ENCODE results near the gene GALNT18. TPM values are rescaled to one million over a fixed set of nuclear protein-coding genes. Genes with fewer than 3 reads are reported as not detected.

The GALNT18 gene
- total RNA-seq, 2 donors from 2014 or later, result 7.3 to 10.9 TPM

DNA sequence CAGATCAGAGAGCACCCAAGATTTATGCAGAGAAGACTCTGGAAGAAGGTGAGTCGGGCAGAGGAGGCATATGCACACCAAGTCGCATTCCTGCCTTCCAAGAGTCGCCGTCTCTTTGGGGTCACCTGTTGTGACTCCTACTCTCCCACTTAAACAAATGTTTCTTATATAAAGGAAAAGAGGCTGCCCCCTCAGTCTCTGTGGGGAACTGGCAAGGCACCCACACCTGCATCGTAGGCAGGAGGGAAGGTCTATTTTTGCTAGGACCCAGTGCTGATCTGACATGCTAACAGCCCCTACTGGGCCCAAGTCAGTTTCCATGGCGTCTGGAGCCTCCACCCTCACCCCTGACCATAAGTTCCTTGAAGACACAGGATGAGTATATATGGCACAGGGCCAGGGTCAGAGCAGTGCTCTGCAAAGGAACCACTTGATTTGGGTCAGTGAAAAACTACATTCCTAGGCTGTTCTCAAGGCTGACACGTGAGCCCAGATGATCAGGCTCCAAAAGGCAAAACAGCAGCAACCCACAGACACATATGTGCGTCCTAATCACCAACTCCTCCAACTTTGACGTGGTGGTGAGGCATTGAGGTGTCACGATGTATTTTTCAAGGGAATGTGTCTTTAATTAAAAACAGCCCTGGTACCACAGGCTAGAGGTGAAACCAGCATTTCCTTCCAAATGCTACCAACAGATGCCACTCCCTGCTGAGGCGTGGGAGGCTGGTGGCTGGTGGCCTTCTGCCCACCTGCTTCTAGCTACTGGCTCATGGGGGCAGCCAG is 213.2 kb downstream of the GALNT18 start:
- Mint-ChIP-seq H3K27ac (no peak overlapping the region), H3K9me3 (no peaks in the 10 kb centered on the region), H3K4me3 (no peak overlapping the region), H3K4me1 (no peaks in the 10 kb centered on the region), H3K36me3 (ENCODE audit: low read depth) (no peaks in the 10 kb centered on the region), H3K27me3 (peaks cover 25% of the 10 kb centered on the region)
- no peak for ATAC-seq (replicated peaks)

DNA sequence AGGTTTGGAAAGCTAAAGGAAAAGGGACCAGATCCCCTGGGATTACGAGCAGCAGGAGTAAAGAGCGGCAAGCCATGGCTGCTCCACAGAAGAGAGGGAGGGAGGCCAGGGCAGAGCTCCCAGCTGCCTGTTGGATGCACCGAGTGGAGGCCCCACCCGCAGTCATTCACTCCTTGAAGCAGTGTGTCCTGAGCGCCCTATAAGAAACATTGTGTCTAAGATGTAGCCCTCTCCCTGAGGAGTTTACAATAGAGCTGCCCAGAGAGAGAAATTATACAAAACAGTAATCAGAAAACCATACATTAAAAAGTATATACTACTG is 214.1 kb downstream of the GALNT18 start:
- Mint-ChIP-seq H3K4me1 (no peaks in the 10 kb centered on the region), H3K4me3 (no peak overlapping the region), H3K36me3 (ENCODE audit: low read depth) (no peaks in the 10 kb centered on the region), H3K27ac (no peak overlapping the region), H3K9me3 (no peaks in the 10 kb centered on the region), H3K27me3 (peaks cover 23% of the 10 kb centered on the region)
- ATAC-seq (replicated peaks), result no peak

DNA sequence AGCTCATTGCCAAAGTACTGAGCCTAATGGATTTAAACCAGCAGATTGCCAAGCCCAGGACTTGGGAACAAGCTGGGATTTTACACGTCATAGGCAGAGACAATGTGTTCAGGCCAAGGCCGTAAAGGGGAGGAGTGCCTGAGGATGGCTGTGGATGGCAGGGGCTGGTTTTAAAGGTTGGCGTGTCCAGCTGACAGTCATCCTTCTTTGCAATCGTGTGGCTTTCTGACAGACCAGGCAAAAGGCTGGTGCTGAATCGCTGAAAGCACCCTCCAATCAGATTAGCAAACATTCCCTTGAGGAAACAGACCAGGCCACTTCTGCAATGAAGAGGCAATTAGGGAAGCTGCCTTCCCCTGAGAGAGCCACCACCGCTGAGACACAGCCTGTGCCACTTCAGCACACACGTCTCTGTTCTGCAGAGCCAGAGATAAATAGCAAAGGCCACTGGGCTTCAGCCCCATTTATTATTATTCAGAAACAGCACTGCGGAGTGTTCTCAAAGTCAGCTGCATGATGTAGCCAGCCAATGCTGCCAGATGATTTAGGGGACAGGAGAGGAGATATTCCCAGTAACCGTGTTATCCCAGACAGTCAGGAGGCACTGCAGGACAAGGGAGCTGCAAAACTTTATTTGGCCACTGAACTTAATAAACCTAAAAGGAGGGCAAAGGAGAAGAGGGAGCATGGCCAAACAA is 214.6 kb downstream of the GALNT18 start:
- Mint-ChIP-seq H3K4me3 (no peak overlapping the region), H3K27ac (no peak overlapping the region), H3K4me1 (no peaks in the 10 kb centered on the region), H3K9me3 (no peaks in the 10 kb centered on the region), H3K36me3 (ENCODE audit: low read depth) (no peaks in the 10 kb centered on the region), H3K27me3 (peaks cover 21% of the 10 kb centered on the region)
- ATAC-seq (replicated peaks), result no peak

DNA sequence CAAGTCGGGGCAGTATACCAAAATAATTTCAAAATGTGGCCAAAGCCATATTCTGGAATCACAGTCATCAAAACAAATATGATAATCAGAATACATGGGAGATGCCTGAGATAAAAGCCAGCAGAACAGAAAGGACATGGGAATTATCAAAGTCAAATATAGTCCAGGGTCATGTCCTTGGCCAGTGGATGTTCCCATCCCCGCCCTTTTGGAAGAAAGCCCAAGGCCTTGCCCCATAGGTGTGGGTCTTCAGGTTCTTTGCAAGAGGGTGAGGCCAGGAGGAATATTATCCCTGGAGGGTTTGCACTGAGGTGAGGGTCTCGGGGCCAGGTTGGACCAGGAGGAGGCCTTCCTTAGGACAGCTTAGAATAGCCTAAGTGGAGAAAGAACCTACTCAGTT is 215.2 kb downstream of the GALNT18 start:
- Mint-ChIP-seq H3K27me3 (peaks cover 21% of the 10 kb centered on the region), H3K4me3 (no peak overlapping the region), H3K27ac (no peak overlapping the region), H3K9me3 (no peaks in the 10 kb centered on the region), H3K36me3 (ENCODE audit: low read depth) (no peaks in the 10 kb centered on the region), H3K4me1 (no peaks in the 10 kb centered on the region)
- ATAC-seq (replicated peaks), result no peak

DNA sequence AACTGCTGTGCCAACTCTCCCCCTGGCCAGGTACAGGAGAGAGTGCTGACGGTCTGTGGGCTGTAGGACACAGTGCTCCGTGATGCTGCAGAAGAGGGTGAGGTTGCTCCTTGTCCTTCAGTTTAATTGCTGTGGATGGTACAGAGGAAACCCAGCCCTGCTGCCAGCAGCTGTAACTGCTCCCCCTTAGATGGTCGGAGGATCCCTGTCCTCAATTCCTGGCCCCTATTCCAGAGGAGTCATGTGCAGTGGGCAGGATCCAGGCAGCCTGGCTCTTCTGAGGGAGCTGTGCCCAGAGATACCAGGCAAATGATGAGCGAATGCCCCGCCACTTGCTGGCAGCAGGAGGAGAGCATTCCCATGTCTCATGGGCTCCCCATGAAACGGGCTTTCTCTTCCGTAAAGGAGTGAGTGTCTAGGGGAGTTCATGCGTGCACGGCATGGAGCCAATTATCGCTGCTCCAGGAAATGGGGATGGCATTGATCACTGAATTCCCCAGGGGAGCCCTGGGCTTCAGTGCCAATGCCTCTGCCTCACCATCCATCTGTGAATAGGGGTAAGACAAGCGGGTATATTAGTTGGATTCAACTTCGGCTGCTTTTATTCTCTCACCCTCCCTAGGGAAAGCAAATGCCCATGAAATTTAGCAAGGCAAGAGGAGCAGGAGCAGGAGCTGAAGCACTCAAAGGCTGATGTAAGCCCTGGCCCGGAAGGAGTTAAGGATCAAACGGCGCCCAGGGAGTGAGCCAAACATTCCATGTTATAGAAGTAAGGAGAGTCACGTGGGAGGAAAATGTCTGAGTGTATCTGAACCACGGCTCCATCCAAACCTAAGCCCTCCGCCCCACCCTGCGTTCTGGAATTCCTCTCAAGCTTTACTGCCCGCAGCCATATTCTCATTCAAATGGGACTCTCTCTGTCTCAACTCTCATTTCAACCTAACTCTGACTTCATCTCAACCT is 217.8 kb downstream of the GALNT18 start:
- Mint-ChIP-seq H3K9me3 (no peaks in the 10 kb centered on the region), H3K27me3 (peaks cover 13% of the 10 kb centered on the region), H3K4me3 (no peak overlapping the region), H3K27ac (no peak overlapping the region), H3K36me3 (ENCODE audit: low read depth) (no peaks in the 10 kb centered on the region), H3K4me1 (no peaks in the 10 kb centered on the region)
- ATAC-seq (replicated peaks), result no peak

DNA sequence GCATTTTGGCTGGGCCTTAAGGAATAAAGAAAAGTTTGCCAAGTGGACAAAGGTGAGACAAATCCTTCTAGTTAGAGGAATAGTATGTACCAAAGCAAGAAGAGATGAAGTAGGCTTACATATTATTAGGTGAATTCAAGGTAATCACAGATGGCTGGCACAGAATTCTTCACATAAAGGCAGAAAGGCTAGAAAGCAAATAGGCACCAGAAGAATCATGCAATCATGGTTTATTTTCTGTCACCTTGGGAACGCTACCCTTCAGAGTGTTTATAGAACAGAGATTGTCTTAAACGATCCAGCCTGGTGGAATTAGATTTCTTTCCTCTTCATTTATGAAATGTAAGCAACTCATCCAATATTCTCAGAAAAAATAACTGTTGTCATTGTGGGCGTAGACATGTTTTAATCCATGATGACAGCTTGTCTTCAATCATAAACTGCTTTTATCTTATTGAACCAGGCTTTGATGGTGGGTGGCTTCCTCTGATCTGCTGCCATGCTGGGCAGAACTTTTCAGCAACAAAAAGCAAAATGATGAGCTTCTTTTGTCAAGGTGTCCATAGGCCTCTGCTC is 219.8 kb downstream of the GALNT18 start:
- no peaks in the 10 kb centered on the region for H3K36me3 Mint-ChIP-seq (ENCODE audit: low read depth)
- no peaks in the 10 kb centered on the region for H3K9me3 Mint-ChIP-seq
- peaks cover 13% of the 10 kb centered on the region for H3K27me3 Mint-ChIP-seq
- ATAC-seq (replicated peaks), result no peak
- H3K4me1 Mint-ChIP-seq, result no peaks in the 10 kb centered on the region
- no peak overlapping the region for H3K4me3 Mint-ChIP-seq
- H3K27ac Mint-ChIP-seq, result no peak overlapping the region

DNA sequence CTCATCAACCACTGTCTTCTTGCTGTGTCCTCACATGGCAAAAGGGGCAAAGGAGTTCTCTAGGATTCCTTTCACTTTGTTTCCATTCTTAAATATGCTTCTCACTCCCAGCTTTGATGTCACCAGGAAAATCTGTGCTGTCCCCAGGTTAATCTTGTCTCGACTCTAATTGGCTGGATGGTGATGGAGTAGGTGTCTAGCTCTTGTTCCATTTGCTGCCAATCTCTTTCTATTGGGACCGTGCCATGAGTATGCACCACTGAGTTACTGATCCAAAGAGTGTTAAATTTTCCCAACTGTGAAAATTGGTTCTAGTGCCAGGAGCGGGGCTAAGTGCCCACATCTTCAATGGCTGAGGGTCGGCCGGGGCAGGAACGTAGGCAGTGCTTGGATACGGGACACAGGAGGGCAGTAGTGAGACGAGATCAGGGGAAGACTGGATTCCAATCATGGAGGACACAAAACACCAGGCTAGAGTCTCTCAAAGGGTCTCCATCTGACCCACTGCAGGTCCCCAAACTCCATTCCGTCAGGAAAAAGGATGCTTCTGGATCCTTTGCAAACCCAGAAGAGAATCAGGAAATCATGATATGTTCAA is 221.1 kb downstream of the GALNT18 start:
- Mint-ChIP-seq H3K36me3 (ENCODE audit: low read depth) (no peaks in the 10 kb centered on the region), H3K27me3 (peaks cover 17% of the 10 kb centered on the region), H3K4me3 (no peak overlapping the region), H3K27ac (no peak overlapping the region), H3K9me3 (no peaks in the 10 kb centered on the region), H3K4me1 (no peaks in the 10 kb centered on the region)
- ATAC-seq (replicated peaks), result no peak

DNA sequence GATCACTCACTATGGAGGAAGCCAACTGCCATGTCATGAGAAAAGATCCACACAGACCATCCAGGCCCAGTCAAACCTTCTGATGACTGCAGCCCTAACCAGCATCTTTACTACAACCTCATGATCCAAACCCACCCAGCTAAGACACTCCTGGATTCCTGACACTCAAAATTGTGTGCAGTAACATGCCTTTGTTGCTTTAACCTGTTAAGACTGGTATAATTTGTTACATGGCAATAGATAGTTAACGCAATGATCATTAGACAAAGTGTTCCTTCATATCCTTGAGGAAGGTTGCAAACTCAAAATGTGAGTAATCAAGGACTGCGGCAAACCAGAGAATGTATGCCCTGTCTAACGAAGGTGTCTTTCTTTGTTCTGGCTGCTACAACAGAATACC is 221.7 kb downstream of the GALNT18 start:
- Mint-ChIP-seq H3K27ac (no peak overlapping the region), H3K36me3 (ENCODE audit: low read depth) (no peaks in the 10 kb centered on the region), H3K4me3 (no peak overlapping the region), H3K27me3 (peaks cover 11% of the 10 kb centered on the region), H3K9me3 (no peaks in the 10 kb centered on the region), H3K4me1 (no peaks in the 10 kb centered on the region)
- ATAC-seq (replicated peaks), result no peak

DNA sequence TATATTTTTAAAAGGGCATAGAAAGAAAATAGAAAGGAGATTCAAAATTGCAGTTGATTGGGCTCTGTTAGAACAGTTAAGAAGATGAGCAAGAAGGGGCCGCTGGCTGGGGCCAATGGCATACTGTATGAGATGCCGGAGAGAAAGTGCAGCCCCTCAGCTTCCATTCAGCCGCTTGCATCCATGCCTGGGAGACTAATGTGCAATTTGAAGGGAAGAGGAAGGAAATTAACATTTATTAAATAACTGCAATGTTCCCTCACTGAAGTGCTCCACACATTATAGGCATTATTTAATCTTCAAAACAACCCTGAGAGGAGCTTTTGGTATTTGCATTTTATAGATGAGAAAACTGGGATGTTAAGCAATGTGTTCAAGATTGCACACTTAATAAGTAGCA is 224.0 kb downstream of the GALNT18 start:
- Mint-ChIP-seq H3K4me3 (no peak overlapping the region), H3K9me3 (no peaks in the 10 kb centered on the region), H3K27ac (no peak overlapping the region), H3K27me3 (peaks cover 5% of the 10 kb centered on the region), H3K4me1 (no peaks in the 10 kb centered on the region), H3K36me3 (ENCODE audit: low read depth) (no peaks in the 10 kb centered on the region)
- ATAC-seq (replicated peaks), result no peak

DNA sequence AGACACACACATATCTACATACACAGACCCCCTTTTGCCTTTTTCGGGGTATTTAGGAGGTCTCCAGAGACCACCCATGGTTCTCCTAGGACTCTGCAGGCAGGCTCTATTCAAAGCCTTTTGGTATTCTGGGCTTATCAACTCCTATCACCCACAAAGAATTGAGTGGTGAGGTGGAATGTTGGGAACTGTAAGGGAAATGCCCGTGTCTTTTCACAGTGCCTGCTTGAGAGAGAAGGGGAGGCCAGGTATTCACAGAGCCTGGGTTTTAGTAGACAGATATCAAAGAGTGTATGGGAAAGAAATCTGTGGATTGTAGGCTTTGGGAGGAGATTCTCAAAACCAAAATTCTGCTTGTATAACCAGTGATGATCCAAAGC is 224.8 kb downstream of the GALNT18 start:
- Mint-ChIP-seq H3K27ac (no peak overlapping the region), H3K36me3 (ENCODE audit: low read depth) (no peaks in the 10 kb centered on the region), H3K27me3 (peaks cover 5% of the 10 kb centered on the region), H3K4me3 (no peak overlapping the region), H3K9me3 (no peaks in the 10 kb centered on the region), H3K4me1 (no peaks in the 10 kb centered on the region)
- ATAC-seq (replicated peaks), result no peak

DNA sequence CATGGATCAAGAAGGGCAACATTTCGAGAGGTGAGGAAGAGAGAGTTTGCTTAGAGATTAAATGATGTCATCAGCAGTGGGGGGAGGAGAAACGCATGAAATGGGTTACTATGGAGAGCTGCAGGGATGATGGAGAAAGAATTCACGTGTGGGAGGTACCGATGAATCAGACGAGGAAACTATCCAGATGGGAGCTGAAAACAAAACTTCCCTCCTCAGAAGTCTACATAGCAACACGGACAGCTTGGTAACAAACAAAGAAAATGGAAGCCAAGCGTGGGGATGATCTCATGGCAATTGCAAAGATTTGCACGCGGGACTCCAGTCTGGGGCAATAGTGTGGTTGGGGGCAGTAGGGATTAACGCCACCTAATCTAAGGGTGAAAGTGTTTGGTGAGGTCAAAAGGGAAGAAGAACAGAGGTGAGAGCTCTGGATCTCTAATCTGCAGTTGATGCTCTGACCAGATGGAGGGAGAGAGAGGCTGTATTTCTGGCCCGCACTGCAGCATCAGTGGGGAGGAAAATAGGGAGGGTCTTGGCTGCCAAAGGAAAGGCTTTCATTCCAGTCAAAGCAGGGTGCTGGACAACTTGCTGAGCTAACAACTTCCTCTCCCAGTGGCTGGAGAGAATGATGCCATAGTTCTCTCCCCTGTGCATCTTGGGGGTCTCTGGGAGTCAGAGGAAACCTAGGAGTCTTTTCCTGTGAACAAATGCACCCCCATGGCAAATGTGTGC is 225.3 kb downstream of the GALNT18 start:
- no peaks in the 10 kb centered on the region for H3K36me3 Mint-ChIP-seq (ENCODE audit: low read depth)
- no peak overlapping the region for H3K27ac Mint-ChIP-seq
- no peaks in the 10 kb centered on the region for H3K9me3 Mint-ChIP-seq
- H3K4me3 Mint-ChIP-seq, result no peak overlapping the region
- no peaks in the 10 kb centered on the region for H3K4me1 Mint-ChIP-seq
- peaks cover 5% of the 10 kb centered on the region for H3K27me3 Mint-ChIP-seq
- no peak for ATAC-seq (replicated peaks)

DNA sequence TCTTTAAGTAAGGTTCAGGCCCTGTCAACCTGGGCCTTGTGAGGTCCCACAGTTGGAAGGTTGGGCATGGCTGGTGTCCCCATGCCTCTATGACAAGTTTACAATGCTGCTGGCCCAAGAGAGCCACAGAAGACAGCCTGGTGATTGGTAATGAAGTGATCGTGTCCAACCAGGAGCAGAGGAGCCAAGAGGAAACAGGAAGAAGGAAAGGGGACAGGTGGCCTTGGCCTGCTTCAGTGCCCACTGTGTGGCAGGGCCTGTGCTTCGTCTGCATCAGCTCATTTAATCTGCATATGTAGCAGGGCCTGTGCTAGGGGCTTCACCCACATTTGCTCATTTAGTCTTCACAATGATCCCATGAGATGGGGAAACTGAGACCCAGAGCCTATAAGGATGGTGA is 226.7 kb downstream of the GALNT18 start:
- Mint-ChIP-seq H3K27me3 (peaks cover 5% of the 10 kb centered on the region), H3K4me3 (no peak overlapping the region), H3K4me1 (no peaks in the 10 kb centered on the region), H3K36me3 (ENCODE audit: low read depth) (no peaks in the 10 kb centered on the region), H3K27ac (no peak overlapping the region), H3K9me3 (no peaks in the 10 kb centered on the region)
- ATAC-seq (replicated peaks), result no peak

DNA sequence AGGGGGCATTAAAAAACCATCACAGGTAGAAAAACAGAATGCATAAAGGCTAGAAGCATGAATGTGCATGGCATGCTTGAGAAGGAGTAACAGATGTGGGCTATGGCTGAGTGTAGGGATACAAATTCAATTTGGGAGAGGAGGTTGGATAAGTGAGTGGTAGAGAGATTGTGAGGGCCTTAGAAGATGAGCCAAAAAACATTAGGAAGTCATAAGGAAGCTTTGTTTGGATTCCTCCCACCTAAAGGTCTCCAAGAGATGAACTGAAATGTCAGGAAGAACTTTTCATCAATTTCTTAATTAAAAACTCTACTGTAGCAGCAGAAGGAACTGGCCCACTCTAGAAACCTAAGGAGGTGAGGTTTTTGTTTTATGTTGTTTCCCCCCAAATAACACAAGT is 227.6 kb downstream of the GALNT18 start:
- no peak overlapping the region for H3K4me3 Mint-ChIP-seq
- no peaks in the 10 kb centered on the region for H3K4me1 Mint-ChIP-seq
- no peak for ATAC-seq (replicated peaks)
- H3K36me3 Mint-ChIP-seq (ENCODE audit: low read depth), result no peaks in the 10 kb centered on the region
- no peak overlapping the region for H3K27ac Mint-ChIP-seq
- H3K9me3 Mint-ChIP-seq, result no peaks in the 10 kb centered on the region
- peaks cover 5% of the 10 kb centered on the region for H3K27me3 Mint-ChIP-seq
